GM18499 (cell line): ENCODE data around the gene LENEP.
"Not testable (repeated sequence)": the region's sequence is repeated elsewhere in the genome, so short reads cannot be mapped to it uniquely, and the experiment has no call there.

Experiments used
- ATAC-seq: cut with Tn5 transposase; IDR thresholded peaks from one replicate; pipeline ENCODE4 v1.9.1; 2021; ENCODE audit warnings: moderate number of reproducible peaks; ENCODE audit not compliant: insufficient read depth, unreplicated experiment

LENEP gene

DNA sequence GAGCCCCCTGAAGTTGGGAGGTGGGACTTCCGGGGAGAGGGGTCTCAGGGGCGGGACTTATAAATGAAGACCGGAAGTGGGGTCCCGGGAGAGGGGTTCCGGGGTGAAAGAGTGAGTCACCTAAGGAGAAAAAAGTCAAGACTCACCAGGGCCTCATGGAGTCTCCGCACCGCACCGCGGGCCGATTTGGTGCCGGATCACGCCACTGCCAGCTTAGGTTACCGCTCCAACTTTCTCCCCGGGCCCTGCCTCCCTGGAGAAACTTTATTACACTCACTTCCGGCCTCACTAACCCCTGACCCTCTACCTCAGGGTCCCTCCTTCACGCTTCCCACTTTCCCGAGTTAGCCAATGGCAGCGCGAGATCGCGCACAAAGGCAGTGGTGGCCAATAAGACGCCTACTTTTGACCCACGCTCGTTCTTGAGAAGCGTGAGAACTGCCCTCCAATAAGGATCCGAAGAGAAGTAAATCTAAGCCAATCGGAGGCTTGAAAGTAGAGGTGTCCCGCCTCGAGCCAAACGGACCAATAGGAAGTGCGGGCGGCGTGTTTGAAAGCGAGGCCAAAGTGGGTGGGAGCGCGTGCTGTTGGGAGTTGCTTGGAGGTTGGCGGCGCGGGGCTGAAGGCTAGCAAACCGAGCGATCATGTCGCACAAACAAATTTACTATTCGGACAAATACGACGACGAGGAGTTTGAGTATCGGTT is 19.1 kb upstream of the LENEP start, which contains the start of gene CKS1B:
TSS of gene CKS1B (plus strand) at position 580 of the 706 bp plus-strand sequence. CDS start at position 645, 65 bp downstream.
- ATAC-seq = peak; percentile 72

DNA sequence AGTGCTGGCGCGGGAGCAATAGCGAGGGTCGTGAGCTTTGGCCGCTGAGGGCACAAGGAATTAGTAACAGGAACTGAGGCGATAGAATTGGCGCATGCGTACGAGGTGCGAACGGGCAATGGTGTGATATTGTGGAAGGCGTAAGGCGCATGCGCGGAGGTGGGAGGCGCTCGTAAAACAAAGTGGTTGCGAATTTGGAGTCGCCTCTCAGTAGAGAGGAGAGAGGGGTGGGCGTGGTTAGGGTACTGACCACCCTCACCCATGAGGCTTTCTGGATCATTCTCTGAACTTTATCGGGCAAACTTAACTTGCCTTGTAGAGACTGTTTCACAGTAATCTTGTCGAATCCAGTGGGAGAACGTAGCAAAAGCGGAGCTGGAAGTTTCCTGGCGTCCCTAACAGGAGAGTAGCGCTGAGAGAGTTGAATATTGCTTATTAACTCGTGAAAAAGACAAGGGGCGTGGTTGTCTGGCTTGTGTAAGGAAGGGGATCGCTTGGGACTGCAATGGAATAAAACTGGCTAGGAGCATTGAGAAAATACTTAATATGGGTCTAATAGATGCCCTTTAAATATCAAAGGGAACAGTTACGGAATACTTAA is 18.5 kb upstream of the LENEP start:
- peak; percentile 23 for ATAC-seq

- ATAC-seq = no peak
Observed at GRCh38 chr1:154975409-154976059, 17.9 kb upstream of the LENEP start.

GRCh38 chr1:154977762-154978161 is 15.6 kb upstream of the LENEP start:
- not testable (repeated sequence) for ATAC-seq

DNA sequence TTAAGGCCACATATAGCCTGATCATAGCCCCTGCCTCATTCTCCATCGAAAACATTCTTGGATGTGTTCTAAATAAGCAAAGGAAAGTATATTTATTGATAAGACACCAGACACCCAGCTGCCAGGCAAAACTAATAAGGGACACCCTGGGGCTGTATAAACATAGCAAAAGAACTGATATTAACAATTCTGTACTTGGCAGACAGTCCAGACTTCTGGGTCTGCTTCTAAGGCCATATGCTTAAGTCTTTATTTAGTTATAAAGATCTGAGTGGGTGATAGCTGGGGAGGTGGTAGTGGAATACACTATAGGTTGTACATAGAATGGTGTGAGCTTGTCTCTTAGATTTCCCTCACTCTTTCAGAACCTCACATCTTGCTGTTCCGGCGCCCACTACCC is 15.0 kb upstream of the LENEP start:
- no peak for ATAC-seq

DNA sequence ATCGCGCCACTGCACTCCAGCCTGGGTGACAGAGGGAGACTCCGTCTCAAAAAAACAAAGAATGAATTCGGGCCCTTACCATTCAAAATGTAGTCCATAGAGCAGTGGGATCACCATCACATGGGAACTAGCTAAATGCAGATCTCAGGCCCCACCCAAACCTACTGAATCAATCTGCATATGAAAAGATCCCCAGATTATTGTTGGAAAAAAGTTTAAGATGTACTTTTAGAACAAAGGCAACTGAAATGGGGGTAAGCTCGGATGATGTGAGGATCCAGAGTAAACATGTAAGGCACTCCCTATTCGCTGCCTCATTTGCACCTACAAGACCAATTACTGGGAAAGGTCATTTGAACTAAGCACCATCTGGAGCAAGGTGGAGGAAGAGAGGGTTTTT is 11.0 kb upstream of the LENEP start:
- ATAC-seq = no peak

GRCh38 chr1:154982897-154983648 is 10.3 kb upstream of the LENEP start, which contains the start of gene FLAD1:
Gene FLAD1 (plus strand): TSS chr1:154983344. CDS start chr1:154983695, 351 bp downstream.
- peak; percentile 93 for ATAC-seq

DNA sequence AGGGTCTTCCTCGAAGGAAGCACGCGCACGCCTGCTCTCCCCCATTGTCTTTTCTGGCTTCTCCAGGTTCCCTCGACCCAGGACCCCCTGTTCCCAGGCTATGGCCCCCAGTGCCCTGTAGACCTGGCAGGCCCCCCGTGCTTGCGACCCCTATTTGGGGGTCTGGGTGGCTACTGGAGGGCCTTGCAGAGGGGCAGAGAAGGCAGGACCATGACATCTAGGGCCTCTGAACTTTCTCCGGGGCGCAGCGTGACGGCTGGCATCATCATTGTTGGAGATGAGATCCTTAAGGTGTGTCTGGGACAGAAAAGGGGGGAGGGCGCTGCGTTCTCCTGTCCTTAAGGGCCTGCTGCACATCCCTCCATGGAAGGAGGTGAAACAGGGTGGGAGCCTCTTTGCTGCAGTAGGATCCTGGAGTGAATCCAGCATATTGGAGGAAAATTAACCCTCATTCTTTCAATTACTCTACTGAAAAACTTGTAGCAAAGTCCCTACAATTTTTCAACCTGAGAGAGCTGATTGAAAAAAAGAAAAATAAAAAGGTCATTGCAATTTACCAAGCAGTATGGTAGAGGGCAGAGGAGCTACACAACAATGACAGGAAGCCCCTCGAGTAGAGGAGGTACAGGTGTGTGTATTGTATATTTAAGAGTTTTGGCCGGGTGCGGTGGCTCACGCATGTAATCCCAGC is 9.5 kb upstream of the LENEP start:
- ATAC-seq = no peak

GRCh38 chr1:154986736-154987135 is 6.7 kb upstream of the LENEP start:
- not testable (repeated sequence) for ATAC-seq

- no peak for ATAC-seq
Observed at GRCh38 chr1:154987326-154987725, 6.1 kb upstream of the LENEP start.

GRCh38 chr1:154988058-154988954 is 5.1 kb upstream of the LENEP start:
- ATAC-seq = no peak

GRCh38 chr1:154989195-154989860 is 4.1 kb upstream of the LENEP start:
- no peak for ATAC-seq

GRCh38 chr1:154990276-154990675 is 3.1 kb upstream of the LENEP start:
- ATAC-seq = no peak

DNA sequence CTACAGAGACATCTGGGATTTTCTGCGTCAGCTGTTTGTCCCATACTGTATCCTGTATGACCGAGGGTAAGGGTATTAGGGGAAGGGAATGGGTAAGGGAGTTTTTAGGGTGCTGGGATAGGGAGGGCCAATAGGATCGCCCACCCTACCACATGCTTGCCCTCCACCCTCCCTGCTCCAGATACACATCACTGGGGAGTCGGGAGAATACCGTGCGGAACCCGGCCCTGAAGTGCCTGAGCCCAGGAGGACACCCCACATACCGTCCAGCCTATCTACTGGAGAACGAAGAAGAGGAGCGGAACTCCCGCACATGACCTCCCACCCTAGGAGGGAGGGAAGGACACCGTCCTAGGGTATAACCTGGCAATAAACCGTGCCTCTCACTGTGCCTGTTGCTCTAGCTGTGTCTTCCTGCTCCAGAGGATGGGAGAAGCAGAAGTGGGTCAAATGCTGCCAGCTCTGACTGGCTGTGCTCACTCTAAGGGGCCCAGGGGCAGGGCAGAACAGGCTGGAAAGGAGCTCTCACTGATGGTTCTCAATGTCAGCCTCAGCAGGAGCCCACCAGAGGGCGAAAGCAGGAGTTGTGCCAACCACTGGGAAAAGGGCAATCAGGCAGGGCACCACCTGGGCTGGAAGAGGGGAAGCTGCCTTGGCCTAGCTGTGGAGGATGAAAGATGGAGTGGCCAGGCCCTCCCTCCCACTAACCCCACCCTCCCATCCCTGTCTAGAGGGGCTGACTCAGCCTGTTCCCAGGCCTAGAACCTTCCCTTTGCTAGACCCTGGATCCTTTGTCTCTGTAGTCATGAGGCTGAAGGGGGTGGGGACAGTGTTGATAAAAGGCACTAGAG is 440 bp upstream of the LENEP start:
- ATAC-seq = no peak

DNA sequence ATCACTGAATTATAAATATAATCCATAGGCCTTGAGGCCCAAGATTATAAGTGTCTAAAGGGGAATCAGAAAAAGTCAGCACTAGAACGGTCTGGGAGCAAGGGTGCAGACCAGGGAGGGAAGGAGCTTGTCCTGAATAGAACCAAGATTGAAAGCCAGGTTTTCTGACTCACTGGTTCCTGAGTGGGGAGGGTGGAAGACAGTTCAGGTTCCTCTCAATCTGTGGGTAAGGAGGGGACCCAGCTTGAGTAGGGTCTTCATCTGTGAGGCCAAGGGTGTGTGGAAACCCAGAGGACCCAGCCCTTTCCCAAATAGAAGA is 842 bp downstream of the LENEP start:
- ATAC-seq = no peak

DNA sequence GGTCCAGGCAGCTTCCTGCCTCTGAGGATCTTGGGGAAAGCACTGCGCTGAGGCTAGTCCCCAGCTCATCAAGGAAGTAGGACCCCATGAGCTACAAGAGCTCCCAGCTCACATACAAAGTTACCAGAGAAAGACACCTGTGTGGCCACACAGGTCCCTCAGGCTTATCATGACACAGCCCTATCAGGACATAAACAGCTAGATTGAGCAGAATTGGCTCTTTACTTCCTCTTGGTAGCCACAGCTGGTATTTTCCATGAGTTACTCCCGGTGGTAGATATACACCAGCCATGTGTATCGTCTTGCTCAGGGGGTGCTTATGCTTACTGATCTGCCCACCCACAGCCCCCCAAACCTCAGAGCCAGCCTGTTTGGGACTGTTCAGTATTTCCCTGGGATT is 1.2 kb downstream of the LENEP start:
- no peak for ATAC-seq

DNA sequence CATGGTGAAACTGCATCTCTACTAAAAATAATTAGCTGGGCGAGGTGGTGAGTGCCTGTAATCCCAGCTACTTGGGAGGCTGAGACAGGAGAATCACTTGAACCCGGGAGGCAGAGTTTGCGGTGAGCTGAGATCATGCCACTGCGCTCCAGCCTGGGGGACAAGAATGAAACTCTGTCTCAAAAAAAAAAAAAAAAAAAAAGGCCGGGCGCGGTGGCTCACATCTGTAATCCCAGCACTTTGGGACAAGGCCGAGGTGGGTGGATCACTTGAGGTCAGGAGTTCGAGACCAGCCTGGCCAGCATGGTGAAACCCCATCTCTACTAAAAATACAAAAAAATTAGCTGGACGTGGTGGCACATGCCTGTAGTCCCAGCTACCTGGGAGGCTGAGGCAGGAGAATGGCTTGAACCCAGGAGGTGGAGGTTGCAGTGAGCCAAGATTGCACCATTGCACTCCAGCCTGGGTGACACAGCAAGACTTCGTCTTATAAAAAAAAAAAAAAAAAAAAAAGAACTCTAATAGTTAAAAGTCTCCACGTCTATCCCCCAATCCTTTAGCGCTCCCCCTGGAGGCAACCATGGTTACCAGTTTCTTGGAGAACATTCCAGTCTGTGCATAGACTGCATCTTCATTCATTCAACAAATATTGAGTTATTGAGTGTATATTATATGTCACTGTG is 2.1 kb downstream of the LENEP start:
- ATAC-seq = not testable (repeated sequence)
